PC-3 (cell line): Measurements from ENCODE around the gene TPRX1. TPM values are rescaled to one million over a fixed set of nuclear protein-coding genes. Genes with fewer than 3 reads are reported as not detected.
"Not testable (repeated sequence)": the region's sequence is repeated elsewhere in the genome, so short reads cannot be mapped to it uniquely, and the experiment has no call there.

ENCODE experiments used
- ATAC-seq: fragments of 200-7000 bp; cut with Tn5 transposase; 2 replicates; pipeline ENCODE4 v1.9.1; 2020; ENCODE audit warnings: mild to moderate bottlenecking, moderate library complexity
- BruUV-seq: library from RNA; stranded (reverse); fragments of 400-500 nt; replicated peaks from 2 replicates; lab custom pipeline; 2021; lab: Mats Ljungman, UMichigan
- CTCF ChIA-PET: fragments of 300-600 bp; sonication (Branson Sonifier 250); formaldehyde crosslinking; loops from one replicate; lab custom pipeline; 2022; ENCODE audit warnings: antibody characterized with exemption; lab: Charles Lee
- POLR2A ChIA-PET: fragments of 300-600 bp; sonication (Branson Sonifier 250); formaldehyde crosslinking; loops from one replicate; lab custom pipeline; 2022; ENCODE audit warnings: antibody characterized with exemption; ENCODE audit not compliant: unreplicated experiment; lab: Charles Lee
- DNase-seq: peaks from one replicate; pipeline ENCODE4 v3.0.0-alpha.2; 2015
- H2AFZ ChIP-seq: fragments of 300-600 bp; sonication (generic); 2 replicates; pipeline ENCODE4 v1.6.0; 2016; ENCODE audit warnings: antibody characterized with exemption, low read length
- H3F3A ChIP-seq: fragments of 300-600 bp; sonication (generic); one replicate; pipeline ENCODE4 v1.6.0; 2017; ENCODE audit warnings: antibody characterized with exemption, low read length, control low read depth, mild to moderate bottlenecking; ENCODE audit not compliant: unreplicated experiment
- H3K27ac ChIP-seq: fragments of 300-600 bp; sonication (generic); 2 replicates; pipeline ENCODE4 v1.5.1; 2016; ENCODE audit warnings: mild to moderate bottlenecking, low read length
- H3K27me3 ChIP-seq: fragments of 300-600 bp; sonication (generic); 2 replicates; pipeline ENCODE4 v1.6.1; 2016; ENCODE audit warnings: low read length, mixed read lengths
- H3K36me3 ChIP-seq: fragments of 300-600 bp; sonication (generic); 2 replicates; pipeline ENCODE4 v1.6.1; 2016; ENCODE audit warnings: low read depth, mixed run types, low read length, mixed read lengths
- H3K4me1 ChIP-seq: fragments of 300-600 bp; sonication (generic); 2 replicates; pipeline ENCODE4 v1.5.1; 2016; ENCODE audit warnings: low read length; ENCODE audit not compliant: insufficient read depth
- H3K4me2 ChIP-seq: fragments of 300-600 bp; sonication (generic); 2 replicates; pipeline ENCODE4 v1.6.0; 2016; ENCODE audit warnings: low read length
- H3K4me3 ChIP-seq: fragments of 300-600 bp; sonication (generic); 2 replicates; pipeline ENCODE4 v1.5.1; 2016; ENCODE audit warnings: mild to moderate bottlenecking, low read length, mixed read lengths
- H3K79me2 ChIP-seq: fragments of 300-600 bp; sonication (generic); 2 replicates; pipeline ENCODE4 v1.6.1; 2017; ENCODE audit warnings: low read length, mixed read lengths
- H3K9ac ChIP-seq: fragments of 300-600 bp; sonication (generic); 2 replicates; pipeline ENCODE4 v1.6.0; 2016; ENCODE audit warnings: mild to moderate bottlenecking, low read length
- H3K9me2 ChIP-seq: fragments of 300-600 bp; sonication (generic); replicated peaks from 2 replicates; pipeline ENCODE4 v1.6.1; 2016; ENCODE audit warnings: mixed run types, low read length, mixed read lengths
- H3K9me3 ChIP-seq: fragments of 300-600 bp; sonication (generic); 2 replicates; pipeline ENCODE4 v1.6.1; 2016; ENCODE audit warnings: low read length, mixed read lengths
- H4K20me1 ChIP-seq: fragments of 300-600 bp; sonication (generic); 2 replicates; pipeline ENCODE4 v1.6.1; 2016; ENCODE audit warnings: low read length, mixed read lengths
- EZH2 ChIP-seq: fragments of 300-600 bp; sonication (generic); IDR thresholded peaks from one replicate; pipeline ENCODE4 v1.6.1; 2017; ENCODE audit warnings: antibody characterized with exemption, mild to moderate bottlenecking, low read length; ENCODE audit not compliant: unreplicated experiment
- EZH2phosphoT487 ChIP-seq: fragments of 300-600 bp; sonication (generic); IDR thresholded peaks from 2 replicates; pipeline ENCODE4 v1.6.1; 2018; ENCODE audit warnings: mild to moderate bottlenecking, antibody characterized with exemption, low read length, borderline replicate concordance
- intact Hi-C: fragments of 100-400 bp; cut with micrococcal nuclease; formaldehyde crosslinking; loops from 2 replicates; pipeline ENCODE4 v1.9.0; 2023
- total RNA-seq: library from RNA; depleted of rRNA; stranded (reverse); fragments of >200 nt; gene quantifications from 2 replicates; pipeline ENCODE4 v1.2.3, GENCODE V29; 2014
- TF ChIP-seq, protein P1 (sequence below): fragments of 300-600 bp; sonication (generic); conservative IDR thresholded peaks from 2 replicates; pipeline ENCODE4 v1.5.1; 2017; ENCODE audit warnings: antibody characterized with exemption, low read depth, mild to moderate bottlenecking, low read length

TPRX1 gene
- total RNA-seq, 1 experiment from 2014 or later: not detected

DNA sequence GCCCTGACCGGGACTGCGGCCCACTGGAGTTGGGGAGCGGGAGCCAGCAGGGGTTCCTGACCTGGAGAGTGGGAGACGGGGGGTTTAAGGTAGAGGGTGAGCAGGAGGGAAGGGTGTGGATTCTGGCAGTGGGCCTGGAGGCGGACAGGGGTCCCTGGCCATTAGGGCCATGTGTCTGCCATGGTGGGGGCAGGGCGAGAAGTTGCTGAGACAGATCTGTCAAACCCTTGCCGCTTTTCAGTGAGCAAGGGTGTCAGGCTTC lies 38.1 kb downstream of the TPRX1 start:
- ATAC-seq (no peak), DNase-seq (no peak)
- Histone ChIP-seq H3K79me2 (no peaks in the 10 kb centered on the region), H3K27me3 (no peaks in the 10 kb centered on the region), H4K20me1 (no peaks in the 10 kb centered on the region), H3K9ac (no peak overlapping the region), H3K9me3 (no peaks in the 10 kb centered on the region), H3K36me3 (no peaks in the 10 kb centered on the region), H3K4me1 (no peaks in the 10 kb centered on the region), H3K4me3 (no peak overlapping the region), H2AFZ (no peak overlapping the region), H3K27ac (no peak overlapping the region), H3F3A (no peaks in the 10 kb centered on the region), H3K4me2 (no peak overlapping the region), H3K9me2 (no peaks in the 10 kb centered on the region)
- no TSS peak for BruUV-seq
- ChIA-PET POLR2A (no interaction called here), CTCF (no interaction called here)
- intact Hi-C loops: loop anchor here (1.0 kb wide), 1 partner anchor 22 kb away; no protein-coding TSS in a partner anchor
- TF ChIP-seq EZH2 (no peak), EZH2phosphoT487 (no peak)
- TF ChIP-seq, protein P1, sequence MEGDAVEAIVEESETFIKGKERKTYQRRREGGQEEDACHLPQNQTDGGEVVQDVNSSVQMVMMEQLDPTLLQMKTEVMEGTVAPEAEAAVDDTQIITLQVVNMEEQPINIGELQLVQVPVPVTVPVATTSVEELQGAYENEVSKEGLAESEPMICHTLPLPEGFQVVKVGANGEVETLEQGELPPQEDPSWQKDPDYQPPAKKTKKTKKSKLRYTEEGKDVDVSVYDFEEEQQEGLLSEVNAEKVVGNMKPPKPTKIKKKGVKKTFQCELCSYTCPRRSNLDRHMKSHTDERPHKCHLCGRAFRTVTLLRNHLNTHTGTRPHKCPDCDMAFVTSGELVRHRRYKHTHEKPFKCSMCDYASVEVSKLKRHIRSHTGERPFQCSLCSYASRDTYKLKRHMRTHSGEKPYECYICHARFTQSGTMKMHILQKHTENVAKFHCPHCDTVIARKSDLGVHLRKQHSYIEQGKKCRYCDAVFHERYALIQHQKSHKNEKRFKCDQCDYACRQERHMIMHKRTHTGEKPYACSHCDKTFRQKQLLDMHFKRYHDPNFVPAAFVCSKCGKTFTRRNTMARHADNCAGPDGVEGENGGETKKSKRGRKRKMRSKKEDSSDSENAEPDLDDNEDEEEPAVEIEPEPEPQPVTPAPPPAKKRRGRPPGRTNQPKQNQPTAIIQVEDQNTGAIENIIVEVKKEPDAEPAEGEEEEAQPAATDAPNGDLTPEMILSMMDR: no peak

DNA sequence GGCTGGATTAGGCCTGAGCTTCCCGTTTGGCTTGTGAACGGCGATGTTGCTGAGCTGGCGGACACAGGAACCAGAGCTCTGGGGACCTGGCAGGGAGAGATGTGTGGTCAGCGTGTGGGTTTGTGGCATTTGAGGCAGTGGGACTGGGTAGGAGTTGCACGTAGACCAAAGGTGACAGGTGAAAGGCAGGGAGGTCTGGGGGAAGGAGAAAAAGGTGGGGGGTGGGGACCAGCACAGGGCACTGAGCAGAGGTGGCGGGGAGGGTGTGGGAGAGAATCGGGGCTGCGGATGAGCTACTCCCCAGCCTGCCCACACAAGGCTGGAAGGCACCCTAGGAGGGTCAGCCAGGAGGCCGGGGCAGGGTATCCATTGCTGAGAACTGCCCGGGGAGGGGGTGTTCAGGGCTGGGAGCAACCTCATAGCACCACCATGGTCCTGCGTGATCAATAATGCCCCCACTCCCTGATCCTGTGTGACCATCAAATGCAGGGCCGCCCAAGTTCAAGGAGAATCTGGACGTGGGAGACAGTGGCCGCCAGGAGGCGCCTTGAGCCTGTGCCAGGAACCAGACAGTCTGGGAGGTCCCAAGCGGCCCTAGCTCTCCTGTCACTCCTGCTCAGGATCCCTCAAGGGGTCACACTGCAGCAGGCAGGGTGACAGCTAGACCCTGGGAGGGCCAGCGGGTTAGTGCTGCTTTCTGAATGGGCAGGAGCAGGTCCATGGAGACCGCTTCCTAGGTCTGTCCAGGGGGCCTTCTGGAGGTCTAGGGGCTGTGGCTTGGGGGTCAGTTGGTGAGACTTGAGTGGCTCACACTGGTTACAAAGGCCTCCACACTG lies 38.6 kb downstream of the TPRX1 start:
- Histone ChIP-seq H2AFZ (no peak overlapping the region), H4K20me1 (no peaks in the 10 kb centered on the region), H3K27me3 (no peaks in the 10 kb centered on the region), H3F3A (no peaks in the 10 kb centered on the region), H3K4me1 (no peaks in the 10 kb centered on the region), H3K36me3 (no peaks in the 10 kb centered on the region), H3K9me2 (no peaks in the 10 kb centered on the region), H3K9ac (no peak overlapping the region), H3K4me2 (no peak overlapping the region), H3K9me3 (no peaks in the 10 kb centered on the region), H3K79me2 (no peaks in the 10 kb centered on the region), H3K4me3 (no peak overlapping the region), H3K27ac (no peak overlapping the region)
- DNase-seq (peak; percentile 43), ATAC-seq (peak; percentile 69)
- CTCF ChIA-PET: interaction anchor here (0.7 kb wide), 1 partner anchor 21 kb away, joined by 11 read pairs; no protein-coding TSS in a partner anchor
- no TSS peak for BruUV-seq
- POLR2A ChIA-PET: no interaction called here
- TF ChIP-seq, protein P1: peak; percentile 75
- TF ChIP-seq EZH2: no peak
- intact Hi-C loops: loop anchor here (1.0 kb wide), 1 partner anchor 23 kb away; no protein-coding TSS in a partner anchor

DNA sequence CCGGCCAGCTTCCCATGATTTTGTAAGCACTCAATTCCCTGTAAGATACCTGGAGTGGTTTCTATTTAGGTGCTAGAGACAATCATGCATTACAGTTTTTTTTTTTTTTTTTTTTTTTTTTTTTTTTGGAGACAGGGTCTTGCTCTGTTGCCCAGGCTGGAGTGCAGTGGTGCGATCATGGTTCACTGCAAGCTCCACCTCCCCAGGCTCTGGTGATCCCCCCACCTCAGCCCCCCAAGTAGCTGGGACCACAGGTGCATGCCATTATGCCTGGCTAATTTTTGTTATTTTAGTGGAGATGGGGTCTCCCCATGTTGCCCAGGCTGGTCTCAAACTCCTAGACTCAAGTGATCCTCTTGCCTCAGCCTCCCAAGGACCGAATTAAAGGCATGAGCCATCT lies 39.6 kb downstream of the TPRX1 start:
- H4K20me1 ChIP-seq, H3K27ac ChIP-seq, H3K9ac ChIP-seq, H3K4me3 ChIP-seq, H3K27me3 ChIP-seq, ATAC-seq, DNase-seq, BruUV-seq, H2AFZ ChIP-seq, H3K79me2 ChIP-seq, H3K36me3 ChIP-seq, H3K4me1 ChIP-seq, H3K9me3 ChIP-seq, H3F3A ChIP-seq, H3K4me2 ChIP-seq, CTCF ChIA-PET, H3K9me2 ChIP-seq, POLR2A ChIA-PET, intact Hi-C loops: not testable (repeated sequence)
